GM23338 (cell line): Measurements from ENCODE around the gene CPLX1. TPM values are rescaled to one million over a fixed set of nuclear protein-coding genes. Genes with fewer than 3 reads are reported as not detected.

Experiments used
- ATAC-seq: fragments of 200-7000 bp; cut with Tn5 transposase; 3 replicates; pipeline ENCODE4 v1.9.1; 2020
- DNase-seq: peaks from one replicate; pipeline ENCODE4 v3.0.0-alpha.2; 2015; ENCODE audit warnings: low spot score
- H2AFZ ChIP-seq: fragments of 200-600 bp; sonication (generic); 2 replicates; pipeline ENCODE4 v1.8.0; 2016; ENCODE audit warnings: antibody characterized with exemption, mild to moderate bottlenecking, moderate library complexity
- H3F3A ChIP-seq: fragments of 200-600 bp; sonication (generic); replicated peaks from 2 replicates; pipeline ENCODE4 v1.8.0; 2017; ENCODE audit warnings: antibody characterized with exemption, mixed run types, low read depth
- H3K27ac ChIP-seq: fragments of 200-600 bp; sonication (generic); 2 replicates; pipeline ENCODE4 v1.6.1; 2016; ENCODE audit warnings: low read depth
- H3K27me3 ChIP-seq: fragments of 200-600 bp; sonication (generic); 2 replicates; pipeline ENCODE4 v1.8.0; 2016; ENCODE audit warnings: mild to moderate bottlenecking, mixed run types, moderate library complexity; ENCODE audit not compliant: insufficient read depth
- H3K36me3 ChIP-seq: fragments of 200-600 bp; sonication (generic); 2 replicates; pipeline ENCODE4 v1.8.0; 2016; ENCODE audit warnings: mild to moderate bottlenecking; ENCODE audit not compliant: insufficient read depth
- H3K4me1 ChIP-seq: fragments of 200-600 bp; sonication (generic); 2 replicates; pipeline ENCODE4 v1.8.0; 2016; ENCODE audit warnings: mild to moderate bottlenecking, moderate library complexity; ENCODE audit not compliant: insufficient read depth
- H3K4me2 ChIP-seq: fragments of 200-600 bp; sonication (generic); 2 replicates; pipeline ENCODE4 v1.7.1; 2017; ENCODE audit warnings: mixed run types
- H3K4me3 ChIP-seq: fragments of 200-600 bp; sonication (generic); 2 replicates; pipeline ENCODE4 v1.6.1; 2016; ENCODE audit warnings: mixed run types
- H3K79me2 ChIP-seq: fragments of 200-600 bp; sonication (generic); replicated peaks from 2 replicates; pipeline ENCODE4 v1.8.0; 2017; ENCODE audit warnings: mild to moderate bottlenecking; ENCODE audit not compliant: insufficient read depth
- H3K9me2 ChIP-seq: fragments of 200-600 bp; sonication (generic); 2 replicates; pipeline ENCODE4 v1.8.0; 2017; ENCODE audit not compliant: insufficient read depth
- H4K20me1 ChIP-seq: fragments of 200-600 bp; sonication (generic); replicated peaks from 2 replicates; pipeline ENCODE4 v1.8.0; 2017; ENCODE audit warnings: mild to moderate bottlenecking; ENCODE audit not compliant: insufficient read depth
- H3K27ac Mint-ChIP-seq: 2 replicates; pipeline ENCODE4 v1.8.0; 2020; ENCODE audit warnings: inconsistent platforms, mild to moderate bottlenecking, moderate library complexity, mixed read lengths
- H3K27me3 Mint-ChIP-seq: 3 replicates; pipeline ENCODE4 v1.8.0; 2022; ENCODE audit warnings: low read depth, mild to moderate bottlenecking, moderate library complexity, mixed read lengths, inconsistent platforms; ENCODE audit not compliant: insufficient read depth, poor library complexity
- H3K36me3 Mint-ChIP-seq: 3 replicates; pipeline ENCODE4 v1.8.0; 2021; ENCODE audit warnings: low read depth, mild to moderate bottlenecking, inconsistent platforms, moderate library complexity, mixed read lengths
- H3K4me1 Mint-ChIP-seq: 3 replicates; pipeline ENCODE4 v1.8.0; 2020; ENCODE audit warnings: mild to moderate bottlenecking, inconsistent platforms, mixed read lengths
- H3K4me3 Mint-ChIP-seq: 3 replicates; pipeline ENCODE4 v1.8.0; 2021; ENCODE audit warnings: moderate library complexity, mild to moderate bottlenecking, inconsistent platforms, mixed read lengths
- H3K9me3 Mint-ChIP-seq: 3 replicates; pipeline ENCODE4 v1.8.0; 2020; ENCODE audit warnings: moderate library complexity, mild to moderate bottlenecking, inconsistent platforms, mixed read lengths
- CREB1 ChIP-seq: fragments of 250-450 bp; sonication (Bioruptor Pico); IDR thresholded peaks from 2 replicates; pipeline ENCODE4 v1.5.0; 2020; ENCODE audit warnings: low read depth, mild to moderate bottlenecking, moderate library complexity
- REST ChIP-seq: IDR thresholded peaks from one replicate; pipeline ENCODE4 v1.6.1; 2018; ENCODE audit warnings: antibody characterized with exemption; ENCODE audit not compliant: unreplicated experiment
- STAT1 ChIP-seq: IDR thresholded peaks from one replicate; pipeline ENCODE4 v1.6.1; 2016; ENCODE audit warnings: antibody characterized with exemption; ENCODE audit not compliant: unreplicated experiment
- polyA plus RNA-seq: library from polyadenylated mRNA; unstranded; fragments of >200 nt; fragmentation: Nextera tagmentation; extraction: Ambion mirVana; gene quantifications from 2 replicates; pipeline ENCODE4 v1.2.1, GENCODE V29; 2016
- total RNA-seq: library from RNA; depleted of rRNA; stranded (reverse); fragments of >200 nt; shearing (Covaris generic); gene quantifications from 2 replicates; pipeline ENCODE4 v1.2.3, GENCODE V29; 2014
- TF ChIP-seq, protein P1 (sequence below), 2 experiments: fragments of 200-600 bp in 1 of 2; sonication (generic) in 1 of 2; conservative IDR thresholded peaks; 2 replicates each; pipeline versions ENCODE4 v1.5.1 to v1.6.1; 2016 to 2017; ENCODE audit warnings: antibody characterized with exemption in 2 of 2, low read depth in 2 of 2, mild to moderate bottlenecking in 2 of 2, moderate library complexity in 1 of 2

CPLX1 gene
- total and polyA plus RNA-seq, 2 experiments from 2014 or later: 0.86 to 0.97 TPM

DNA sequence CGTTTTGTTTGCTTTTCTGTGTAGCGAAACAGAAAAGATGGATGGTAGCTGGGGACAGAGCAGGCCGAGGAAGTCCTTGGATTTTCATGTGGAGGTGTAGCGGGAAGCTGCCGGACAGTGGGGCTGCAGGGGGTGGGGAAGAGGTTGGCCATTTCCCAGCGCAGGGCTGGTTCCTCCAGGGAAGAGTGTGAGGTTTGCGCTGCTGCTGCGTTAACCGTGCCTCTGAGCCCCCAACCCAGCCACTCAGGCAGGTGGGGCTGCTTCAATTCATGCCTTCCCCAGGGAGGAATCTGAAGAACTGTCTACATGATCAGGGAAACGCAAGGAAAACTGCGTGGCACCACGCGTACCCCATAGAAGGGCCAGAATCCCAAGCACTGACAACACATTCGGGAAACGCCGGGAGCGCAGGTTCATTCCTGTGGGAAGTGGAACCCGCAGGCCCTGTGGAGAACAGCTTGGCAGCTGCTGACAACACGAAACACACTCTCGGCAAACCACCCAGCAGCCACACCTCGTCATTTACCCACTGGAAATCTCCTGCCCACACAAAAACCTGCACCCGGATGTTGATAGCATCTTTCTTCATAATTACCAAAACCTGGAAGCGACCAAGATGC lies 62.6 kb downstream of the CPLX1 start:
- Histone ChIP-seq H3K27me3 (no peaks in the 10 kb centered on the region), H3F3A (peaks cover 29% of the 10 kb centered on the region), H3K79me2 (no peaks in the 10 kb centered on the region), H3K27ac (no peak overlapping the region), H3K4me3 (no peak overlapping the region), H3K4me2 (no peak overlapping the region), H3K4me1 (peaks cover 13% of the 10 kb centered on the region), H3K9me2 (no peaks in the 10 kb centered on the region), H2AFZ (no peak overlapping the region), H4K20me1 (peaks cover 31% of the 10 kb centered on the region), H3K36me3 (peaks cover 6% of the 10 kb centered on the region)
- Mint-ChIP-seq H3K27ac (no peak overlapping the region), H3K9me3 (peaks cover 18% of the 10 kb centered on the region), H3K27me3 (peaks cover 25% of the 10 kb centered on the region), H3K4me1 (peaks cover 25% of the 10 kb centered on the region), H3K4me3 (no peak overlapping the region; the same call in 2 of the 3 replicates), H3K36me3 (peaks cover 80% of the 10 kb centered on the region)
- ATAC-seq: no peak
- DNase-seq: no peak
- TF ChIP-seq CREB1 (CRISPR knock-in tag) (no peak), REST (no peak)
- TF ChIP-seq, protein P1, sequence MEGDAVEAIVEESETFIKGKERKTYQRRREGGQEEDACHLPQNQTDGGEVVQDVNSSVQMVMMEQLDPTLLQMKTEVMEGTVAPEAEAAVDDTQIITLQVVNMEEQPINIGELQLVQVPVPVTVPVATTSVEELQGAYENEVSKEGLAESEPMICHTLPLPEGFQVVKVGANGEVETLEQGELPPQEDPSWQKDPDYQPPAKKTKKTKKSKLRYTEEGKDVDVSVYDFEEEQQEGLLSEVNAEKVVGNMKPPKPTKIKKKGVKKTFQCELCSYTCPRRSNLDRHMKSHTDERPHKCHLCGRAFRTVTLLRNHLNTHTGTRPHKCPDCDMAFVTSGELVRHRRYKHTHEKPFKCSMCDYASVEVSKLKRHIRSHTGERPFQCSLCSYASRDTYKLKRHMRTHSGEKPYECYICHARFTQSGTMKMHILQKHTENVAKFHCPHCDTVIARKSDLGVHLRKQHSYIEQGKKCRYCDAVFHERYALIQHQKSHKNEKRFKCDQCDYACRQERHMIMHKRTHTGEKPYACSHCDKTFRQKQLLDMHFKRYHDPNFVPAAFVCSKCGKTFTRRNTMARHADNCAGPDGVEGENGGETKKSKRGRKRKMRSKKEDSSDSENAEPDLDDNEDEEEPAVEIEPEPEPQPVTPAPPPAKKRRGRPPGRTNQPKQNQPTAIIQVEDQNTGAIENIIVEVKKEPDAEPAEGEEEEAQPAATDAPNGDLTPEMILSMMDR (conservative IDR thresholded peaks at IDR 0.05; ENCODE audit: low read depth in 2 of 2): no peak

GRCh38 chr4:762211-763190 lies 63.4 kb downstream of the CPLX1 start:
- Mint-ChIP-seq H3K36me3 (peaks cover 88% of the 10 kb centered on the region), H3K4me3 (no peak overlapping the region), H3K4me1 (peaks cover 19% of the 10 kb centered on the region), H3K27me3 (peaks cover 24% of the 10 kb centered on the region), H3K9me3 (peaks cover 25% of the 10 kb centered on the region), H3K27ac (no peak overlapping the region)
- no peak overlapping the region for H3K4me2 ChIP-seq
- no peak overlapping the region for H3K4me3 ChIP-seq
- TF ChIP-seq, protein P1 (conservative IDR thresholded peaks at IDR 0.05; ENCODE audit: low read depth in 2 of 2): peak; percentile 38 to 42
- no peak for TF ChIP-seq STAT1
- peaks cover 9% of the 10 kb centered on the region for H3K4me1 ChIP-seq
- H3K27ac ChIP-seq: no peak overlapping the region
- ATAC-seq: peak; percentile 15
- no peaks in the 10 kb centered on the region for H3K9me2 ChIP-seq
- H3K27me3 ChIP-seq: no peaks in the 10 kb centered on the region
- H3F3A ChIP-seq: peaks cover 26% of the 10 kb centered on the region
- H3K79me2 ChIP-seq: no peaks in the 10 kb centered on the region
- no peak for DNase-seq
- peaks cover 23% of the 10 kb centered on the region for H4K20me1 ChIP-seq
- peaks cover 6% of the 10 kb centered on the region for H3K36me3 ChIP-seq
- H2AFZ ChIP-seq: no peak overlapping the region
